DMS114 treated with DMSO at 0.1 percent for 48 hours (cell line): ENCODE results near the gene TMEM61.

Source experiments
- DNase-seq: peaks from one replicate; lab custom pipeline; 2025; ENCODE audit not compliant: unreplicated experiment; lab: John Stamatoyannopoulos, UW

TMEM61 gene

GRCh38 chr1:55037733-55038551 lies 57.5 kb downstream of the TMEM61 start:
- no peak for DNase-seq

GRCh38 chr1:55038552-55038838 lies 58.1 kb downstream of the TMEM61 start:
- DNase-seq = no peak

GRCh38 chr1:55038974-55039341 lies 58.5 kb downstream of the TMEM61 start:
- no peak for DNase-seq

GRCh38 chr1:55039342-55040082 lies 59.1 kb downstream of the TMEM61 start, which contains the start of gene PCSK9:
TSS of gene PCSK9 (plus strand) at chr1:55039548. CDS start at chr1:55039838, 290 bp downstream.
- no peak for DNase-seq

GRCh38 chr1:55040083-55040932 lies 59.9 kb downstream of the TMEM61 start:
- DNase-seq = no peak

GRCh38 chr1:55040933-55041494 lies 60.6 kb downstream of the TMEM61 start:
- DNase-seq = no peak

- no peak for DNase-seq
Observed at GRCh38 chr1:55041613-55042012, 61.2 kb downstream of the TMEM61 start.
